Fibroblast of the aortic adventitia (primary cell): ENCODE measurements around the gene MYBBP1A. TPM values are rescaled to one million over a fixed set of nuclear protein-coding genes. Genes with fewer than 3 reads are reported as not detected.

Experiments
- DNase-seq: peaks from one replicate; pipeline ENCODE4 v3.0.0-alpha.2; 2010; ENCODE audit warnings: low read depth
- H3K4me3 ChIP-seq: 2 replicates; pipeline ENCODE4 v1.5.1; 2011; ENCODE audit warnings: low read depth, mild to moderate bottlenecking, control low read depth, low read length, moderate library complexity
- CTCF ChIP-seq: IDR thresholded peaks from 2 replicates; pipeline ENCODE4 v1.5.1; 2011; ENCODE audit warnings: mild to moderate bottlenecking, low read length, control low read depth, inconsistent platforms; ENCODE audit not compliant: insufficient read depth
- total RNA-seq: library from RNA; depleted of rRNA; stranded (reverse); fragments of >200 nt; gene quantifications from 2 replicates; pipeline ENCODE4 v1.2.3, GENCODE V29; 2012; ENCODE audit warnings: low replicate concordance

MYBBP1A gene
- total RNA-seq, 1 donor = 51.0 TPM

- DNase-seq = no peak
- no peak overlapping the region for H3K4me3 ChIP-seq
- no peak for TF ChIP-seq CTCF
Observed at GRCh38 chr17:4501295-4501949, 53.8 kb downstream of the MYBBP1A start.

- no peak for TF ChIP-seq CTCF
Observed at GRCh38 chr17:4500191-4500571, 55.0 kb downstream of the MYBBP1A start.

GRCh38 chr17:4499431-4500190 lies 55.6 kb downstream of the MYBBP1A start:
- no peak for DNase-seq
- H3K4me3 ChIP-seq = no peak overlapping the region
- no peak for TF ChIP-seq CTCF

More at GRCh38 chr17:4500191-4500571, 55.0 kb downstream of the MYBBP1A start:
- DNase-seq = no peak
- no peak overlapping the region for H3K4me3 ChIP-seq

- H3K4me3 ChIP-seq = no peak within 1 kb of the TSS
- DNase-seq = no peak
Observed at GRCh38 chr17:4498461-4499397, 56.5 kb downstream of the MYBBP1A start, which contains the start of gene SPNS2. TSS of gene SPNS2 (plus strand) at chr17:4498881. CDS start at chr17:4499048, 167 bp downstream.

GRCh38 chr17:4497101-4497824 lies 57.9 kb downstream of the MYBBP1A start:
- TF ChIP-seq CTCF = no peak
- no peak for DNase-seq
- no peak overlapping the region for H3K4me3 ChIP-seq

More at GRCh38 chr17:4498461-4499397, 56.5 kb downstream of the MYBBP1A start, which contains the start of gene SPNS2:
- TF ChIP-seq CTCF = no peak
